HG03439 (cell line): ENCODE results near the gene RBM47.
"Not testable (repeated sequence)": the region's sequence is repeated elsewhere in the genome, so short reads cannot be mapped to it uniquely, and the experiment has no call there.

Experiments
- ATAC-seq: cut with Tn5 transposase; IDR thresholded peaks from one replicate; pipeline ENCODE4 v1.9.1; 2021; ENCODE audit warnings: mild to moderate bottlenecking, moderate library complexity; ENCODE audit not compliant: unreplicated experiment

RBM47 gene

DNA sequence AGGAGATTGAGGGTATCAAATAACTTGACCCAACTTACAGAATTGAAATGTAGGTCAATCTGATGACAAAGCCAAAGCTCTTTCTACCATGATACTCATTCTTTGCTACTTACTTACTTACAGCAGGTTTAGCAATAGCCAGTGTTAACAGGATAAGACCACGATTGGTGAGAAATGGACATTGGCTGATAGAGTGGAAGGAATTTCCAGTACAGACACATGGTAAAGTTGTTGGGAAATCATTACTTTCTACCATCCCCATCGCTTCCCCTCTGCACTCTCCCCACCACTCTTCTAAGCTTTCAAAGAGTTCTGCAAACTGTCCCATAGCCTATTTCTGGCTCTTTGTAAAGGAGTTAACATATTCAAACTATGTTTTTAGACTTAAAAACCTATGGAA is 174.8 kb downstream of the RBM47 start:
- no peak for ATAC-seq

DNA sequence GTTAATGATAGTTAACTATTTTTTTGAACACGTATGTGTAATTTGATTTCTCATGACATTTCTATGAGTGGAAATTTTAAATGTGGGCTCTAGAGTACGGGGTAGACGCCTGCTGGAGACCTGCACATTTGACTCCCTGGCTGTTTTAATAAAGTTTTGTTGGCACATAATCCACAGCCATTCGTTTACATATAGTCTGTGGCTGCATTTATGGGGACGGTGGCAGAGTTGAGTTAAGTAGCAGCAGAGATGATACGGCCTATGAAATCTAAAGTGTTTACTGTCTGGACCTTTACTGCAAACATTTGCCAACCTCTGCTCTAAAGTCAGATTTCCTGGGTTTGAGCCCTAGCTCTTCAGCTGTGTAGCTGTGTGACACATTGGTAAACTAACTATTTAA is 175.8 kb downstream of the RBM47 start:
- ATAC-seq, result no peak

- ATAC-seq, result no peak
Observed at GRCh38 chr4:40448875-40449274, 180.8 kb downstream of the RBM47 start.

- ATAC-seq, result no peak
Observed at GRCh38 chr4:40446839-40447238, 182.8 kb downstream of the RBM47 start.

DNA sequence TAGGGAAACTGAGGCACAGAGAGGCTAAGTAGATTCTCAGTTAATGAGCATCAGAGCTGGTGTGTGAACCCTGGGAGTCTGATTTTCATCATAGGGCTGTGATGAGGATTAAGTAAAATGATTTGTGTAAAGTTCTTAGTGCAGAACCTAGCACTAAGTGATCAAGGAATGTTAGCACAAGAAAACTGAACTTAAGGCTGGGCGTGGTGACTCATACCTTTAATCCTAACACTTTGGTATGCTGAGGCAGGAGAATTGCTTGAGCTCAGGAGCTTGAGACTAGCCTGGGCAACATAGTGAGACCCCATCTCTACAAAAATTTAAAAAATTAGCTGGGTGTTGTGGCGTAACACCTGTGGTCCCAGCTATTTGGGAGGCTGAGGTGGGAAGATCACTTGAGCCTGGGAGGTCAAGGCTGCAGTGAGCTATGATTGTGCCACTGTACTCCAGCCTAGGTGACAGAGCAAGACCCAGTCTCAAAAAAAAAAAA is 183.4 kb downstream of the RBM47 start:
- not testable (repeated sequence) for ATAC-seq

DNA sequence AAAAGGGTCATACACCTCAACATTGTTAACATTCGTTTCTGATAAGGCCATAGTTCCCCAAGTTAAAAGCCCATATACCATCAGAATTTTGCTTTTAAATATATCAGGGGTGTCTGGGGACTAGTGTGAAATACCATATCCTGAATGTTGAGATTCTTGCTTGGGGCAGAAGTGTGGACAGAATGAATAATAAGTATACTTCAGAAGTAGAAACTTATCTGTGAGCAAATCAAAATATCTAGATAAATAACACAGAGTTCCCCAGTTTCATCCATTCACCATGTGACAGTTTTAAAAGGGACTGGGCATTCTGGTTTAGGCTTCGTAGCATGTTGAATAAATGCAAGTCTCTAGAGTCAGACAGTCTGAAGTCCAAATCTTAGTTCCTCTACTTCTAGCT is 184.0 kb downstream of the RBM47 start:
- no peak for ATAC-seq

GRCh38 chr4:40441430-40441829 is 188.2 kb downstream of the RBM47 start:
- no peak for ATAC-seq

DNA sequence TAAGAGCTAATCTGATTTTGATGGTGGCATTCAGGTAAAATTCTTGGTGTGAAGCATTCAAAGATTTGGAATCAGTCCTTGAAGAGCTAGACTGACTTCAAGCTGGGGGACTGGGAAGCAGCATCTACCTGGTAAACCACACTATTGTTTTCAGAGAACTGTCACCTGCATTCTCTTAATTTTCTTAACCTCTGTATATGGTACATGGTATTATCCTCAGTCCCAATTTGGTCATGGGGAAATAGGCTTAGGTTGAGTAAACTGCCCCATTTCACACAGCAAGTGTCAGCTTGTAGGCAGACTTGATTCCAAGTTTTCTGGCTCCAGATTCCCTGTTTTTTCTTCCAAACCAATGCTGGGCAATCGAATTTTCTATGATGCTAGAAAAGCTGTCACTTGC is 190.1 kb downstream of the RBM47 start:
- ATAC-seq, result no peak

DNA sequence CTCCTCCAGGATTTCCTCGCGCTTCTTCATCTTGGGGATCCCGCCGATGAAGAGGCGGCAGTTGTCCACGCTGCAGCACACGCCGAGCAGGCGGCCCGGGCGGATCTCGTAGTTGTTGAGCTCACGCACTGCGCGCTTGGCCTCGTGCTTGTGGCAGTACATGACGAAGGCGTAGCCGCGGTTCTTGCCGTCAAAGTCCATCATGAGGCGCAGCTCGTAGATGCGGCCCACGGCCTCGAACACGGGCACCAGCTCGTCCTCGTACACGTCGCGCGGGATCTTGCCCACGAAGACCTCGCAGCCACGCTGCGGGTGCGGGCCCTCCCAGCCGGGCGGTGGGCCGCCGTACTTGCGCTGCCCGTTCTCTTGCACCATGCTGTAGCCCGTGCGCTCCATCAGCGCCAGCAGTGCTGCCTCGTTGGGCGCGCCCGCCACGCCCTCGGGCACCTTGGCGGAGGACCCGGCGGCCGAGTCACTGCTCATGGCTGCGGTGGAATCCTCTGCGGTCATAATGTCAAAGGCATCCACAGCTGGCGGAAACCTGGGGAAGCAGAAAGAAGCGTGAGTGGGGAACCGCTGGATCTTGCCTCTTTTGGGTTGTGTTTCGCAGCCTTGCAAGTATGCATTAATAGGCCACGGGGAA is 191.2 kb downstream of the RBM47 start:
- ATAC-seq, result no peak

DNA sequence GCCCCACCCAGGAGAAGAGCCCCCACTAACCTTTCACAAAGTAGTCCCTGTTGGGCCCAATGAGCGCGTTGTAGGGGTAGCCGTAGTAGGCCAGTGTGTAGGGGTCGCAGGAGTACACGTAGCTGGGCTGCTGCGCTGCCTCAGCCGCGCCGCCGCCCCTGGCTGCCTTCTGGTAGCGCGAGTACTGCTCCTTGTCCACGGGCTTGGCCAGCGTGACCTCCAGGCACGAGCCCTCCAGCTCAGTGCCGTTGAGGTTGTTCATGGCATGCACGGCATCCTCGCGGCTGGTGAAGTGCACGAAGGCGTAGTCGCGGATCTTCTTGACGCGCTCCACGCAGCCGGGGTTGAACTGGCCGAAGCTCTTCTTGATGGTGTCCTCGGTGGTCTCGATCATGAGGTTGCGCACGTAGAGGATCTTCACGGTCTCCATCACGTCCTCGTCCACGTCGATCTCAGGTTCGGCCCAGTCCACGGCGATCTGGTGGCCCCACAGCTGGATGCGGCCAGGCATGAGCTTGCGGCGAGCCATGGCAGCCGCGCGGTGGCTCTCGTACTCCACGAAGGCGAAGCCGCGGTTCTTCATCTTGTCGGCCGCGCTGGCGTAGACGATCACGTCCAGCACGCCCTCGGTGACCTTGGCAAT is 191.8 kb downstream of the RBM47 start:
- no peak for ATAC-seq

DNA sequence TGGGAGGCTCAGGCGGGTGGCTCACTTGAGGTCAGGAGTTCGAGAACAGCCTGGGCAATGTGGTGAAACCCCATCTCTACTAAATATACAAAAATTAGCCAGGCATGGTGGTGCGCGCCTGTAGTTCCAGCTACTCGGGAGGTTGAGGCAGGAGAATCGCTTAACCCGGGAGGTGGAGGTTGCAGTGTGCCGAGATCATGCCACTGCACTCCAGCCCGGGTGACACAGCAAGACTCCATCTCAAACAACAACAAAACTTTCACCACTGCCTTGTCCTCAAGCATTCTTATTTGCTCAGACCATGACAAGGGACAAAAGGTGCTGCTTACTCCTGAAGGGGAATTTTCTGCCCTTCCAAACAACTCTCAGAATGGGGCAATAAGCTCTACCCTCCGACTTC is 194.4 kb downstream of the RBM47 start:
- ATAC-seq, result not testable (repeated sequence)

DNA sequence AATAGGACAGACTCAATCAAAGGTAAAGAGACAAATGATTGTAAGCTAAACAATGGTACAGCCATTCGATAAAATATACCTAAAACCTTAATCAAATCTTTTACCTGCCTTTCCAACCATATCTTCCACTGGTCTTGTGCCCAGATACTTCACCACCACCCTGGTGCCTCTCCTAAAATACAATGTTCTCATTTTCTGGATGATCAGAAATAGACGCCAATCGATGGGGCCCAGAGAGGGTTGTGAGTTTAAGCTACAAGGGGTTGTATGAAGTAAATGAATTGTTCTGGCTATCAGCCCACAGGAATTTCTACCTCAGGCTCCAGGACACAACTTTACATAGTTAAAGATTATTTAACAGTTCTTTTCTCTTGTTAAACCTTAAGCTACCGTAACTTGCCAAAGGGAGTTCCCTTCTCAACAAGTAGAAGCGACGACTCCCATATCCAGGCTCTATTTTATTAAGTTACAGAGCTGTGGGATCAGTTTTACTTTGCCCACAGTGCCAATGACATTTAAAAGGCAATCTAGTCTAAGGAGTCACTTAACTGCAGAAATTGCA is 195.5 kb downstream of the RBM47 start:
- ATAC-seq, result no peak

DNA sequence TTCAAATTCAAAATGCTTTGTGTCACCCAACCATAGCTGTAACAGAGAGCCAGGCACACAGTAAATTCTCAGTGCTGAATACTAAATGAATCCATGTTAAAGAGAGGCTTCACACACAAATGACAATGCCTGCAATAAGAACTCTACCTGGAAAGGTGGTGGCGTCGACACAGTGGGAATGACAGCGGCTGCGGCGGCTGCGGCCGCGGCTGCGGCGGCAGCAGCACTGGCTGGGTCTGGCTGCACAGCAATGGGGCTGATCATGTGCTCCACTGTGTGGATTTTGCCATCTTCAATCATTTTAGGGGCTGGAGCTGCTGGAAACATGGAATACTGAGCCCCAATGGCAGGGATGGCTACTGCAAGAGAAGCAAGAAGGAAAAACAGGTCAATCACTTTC is 197.2 kb downstream of the RBM47 start:
- no peak for ATAC-seq

DNA sequence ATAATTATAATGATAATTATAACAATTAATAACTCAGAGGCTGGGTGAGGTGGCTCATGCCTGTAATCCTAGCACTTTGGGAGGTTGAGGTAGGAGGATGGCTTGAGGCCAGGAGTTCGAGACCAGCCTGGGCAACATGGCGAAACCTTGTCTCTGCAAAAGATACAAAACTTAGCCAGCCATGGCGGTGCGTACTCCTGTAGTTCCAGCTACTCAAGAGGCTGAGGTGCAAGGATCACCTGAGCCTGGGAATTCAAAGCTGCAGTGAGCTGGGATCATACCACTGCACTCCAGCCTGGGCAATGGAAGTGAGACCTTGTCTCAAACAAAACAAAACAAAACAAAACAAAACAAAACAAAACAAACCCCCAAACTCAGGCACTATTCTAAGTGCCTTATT is 201.8 kb downstream of the RBM47 start:
- not testable (repeated sequence) for ATAC-seq

- no peak for ATAC-seq
Observed at GRCh38 chr4:40427128-40427527, 202.5 kb downstream of the RBM47 start.

GRCh38 chr4:40425799-40426574 is 203.7 kb downstream of the RBM47 start:
- ATAC-seq, result no peak

DNA sequence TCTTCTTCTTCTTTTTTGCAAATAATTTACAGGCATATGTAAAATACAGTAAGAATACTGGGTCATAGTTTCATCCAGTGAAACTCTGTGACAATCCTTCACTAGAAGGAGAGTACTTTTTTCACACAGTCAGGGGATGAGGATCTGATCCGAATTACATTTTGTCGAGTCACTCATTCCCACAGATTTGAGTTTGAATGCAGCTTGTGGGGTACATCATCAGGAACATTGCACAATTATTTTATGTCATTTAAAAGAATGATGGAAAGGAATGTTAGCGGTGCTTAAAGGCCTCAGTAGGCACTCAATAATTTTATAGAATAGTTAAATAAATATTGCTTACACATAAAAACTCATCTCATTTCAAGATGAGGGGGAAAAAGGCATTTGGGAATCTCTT is 205.9 kb downstream of the RBM47 start:
- no peak for ATAC-seq

- ATAC-seq, result no peak
Observed at GRCh38 chr4:40421839-40422708, 207.6 kb downstream of the RBM47 start.

DNA sequence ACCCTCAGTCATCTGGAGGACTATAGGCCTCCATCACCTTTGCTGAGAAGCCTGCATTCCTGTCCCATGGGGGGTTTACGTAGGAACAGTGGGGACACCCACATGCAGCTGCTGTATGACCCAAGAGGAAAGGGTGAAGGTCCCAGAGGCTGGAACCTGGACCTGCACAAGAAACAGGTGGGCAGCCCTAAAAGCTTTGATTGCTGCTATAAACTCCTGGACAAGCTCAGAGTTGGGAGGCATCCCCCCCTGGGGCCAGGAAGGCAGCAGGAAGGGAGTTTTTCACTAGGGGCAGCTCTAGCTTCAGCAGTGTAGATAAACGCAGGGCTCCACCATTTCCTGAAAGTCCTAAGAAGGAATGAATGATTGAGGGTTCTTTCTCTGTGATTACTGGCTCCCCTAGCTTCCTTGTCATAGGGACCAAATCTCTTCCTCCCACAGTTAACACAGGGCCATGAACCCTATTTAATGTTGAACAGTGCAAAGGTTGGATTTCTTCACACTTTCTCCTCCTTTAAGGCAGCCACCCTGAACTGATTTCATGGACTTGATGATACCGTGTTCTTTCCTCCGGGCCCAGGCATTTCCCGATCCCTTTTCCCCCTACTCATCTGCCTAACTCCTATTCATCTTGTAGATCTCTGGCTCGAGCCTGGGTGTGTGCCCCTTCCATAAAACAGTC is 210.3 kb downstream of the RBM47 start:
- ATAC-seq, result no peak
